K562 (cell line): Measurements from ENCODE around the gene SACM1L. TPM values are rescaled to one million over a fixed set of nuclear protein-coding genes. Genes with fewer than 3 reads are reported as not detected.
A peak's percentile ranks its signal among the peaks of the same experiment; 100 is the strongest.

Experiments used
- ASH1L ChIP-seq: fragments of 450-650 bp; IDR thresholded peaks from 2 replicates; pipeline ENCODE4 v1.6.1; 2018; ENCODE audit warnings: borderline replicate concordance, mild to moderate bottlenecking, low read depth; ENCODE audit not compliant: partially characterized antibody
- BCOR ChIP-seq: fragments of 450-650 bp; IDR thresholded peaks from 2 replicates; pipeline ENCODE4 v1.6.1; 2016
- CHD1 ChIP-seq: fragments of 200-600 bp; sonication (generic); IDR thresholded peaks from one replicate; pipeline ENCODE4 v1.6.1; 2012; ENCODE audit warnings: mild to moderate bottlenecking, moderate library complexity, low read length, inconsistent platforms
- CREM ChIP-seq: IDR thresholded peaks from 2 replicates; pipeline ENCODE4 v1.6.1; 2014; ENCODE audit warnings: antibody characterized with exemption, low read depth
- HNRNPH1 ChIP-seq: fragments of 200-400 bp; formaldehyde crosslinking; optimal IDR thresholded peaks from 2 replicates; pipeline ENCODE3; 2017; ENCODE audit warnings: low read depth, mild to moderate bottlenecking, low read length, moderate library complexity
- HNRNPLL ChIP-seq: fragments of 200-400 bp; formaldehyde crosslinking; IDR thresholded peaks from 2 replicates; pipeline ENCODE4 v1.6.1; 2017; ENCODE audit warnings: low read length, low read depth, mild to moderate bottlenecking; ENCODE audit not compliant: poor library complexity, severe bottlenecking
- IRF2 ChIP-seq: sonication (generic); formaldehyde crosslinking; IDR thresholded peaks from 2 replicates; pipeline ENCODE4 v1.8.1; 2022; ENCODE audit warnings: mild to moderate bottlenecking, missing genetic modification reagents
- RBBP5 ChIP-seq: fragments of 200-600 bp; sonication (generic); IDR thresholded peaks from 2 replicates; pipeline ENCODE4 v1.6.1; 2012; ENCODE audit warnings: borderline replicate concordance, mild to moderate bottlenecking, low read length, control low read depth, inconsistent platforms; ENCODE audit not compliant: insufficient read depth, poor library complexity, severe bottlenecking
- SMAD3 ChIP-seq: fragments of 450-650 bp; formaldehyde crosslinking; conservative IDR thresholded peaks from 2 replicates; pipeline ENCODE4 v1.4.0; 2020; ENCODE audit warnings: mild to moderate bottlenecking
- TAF15 ChIP-seq: fragments of 200-400 bp; formaldehyde crosslinking; IDR thresholded peaks from 2 replicates; pipeline ENCODE4 v1.6.1; 2017; ENCODE audit warnings: mild to moderate bottlenecking, low read depth, low read length, moderate library complexity
- U2AF2 ChIP-seq: fragments of 200-400 bp; formaldehyde crosslinking; optimal IDR thresholded peaks from 2 replicates; pipeline ENCODE3; 2017; ENCODE audit warnings: low read depth, mild to moderate bottlenecking, low read length
- USF2 ChIP-seq: sonication (generic); formaldehyde crosslinking; IDR thresholded peaks from 2 replicates; pipeline ENCODE4 v1.5.0; 2020; ENCODE audit warnings: missing genetic modification reagents
- ZBTB49 ChIP-seq: sonication (generic); formaldehyde crosslinking; IDR thresholded peaks from 2 replicates; pipeline ENCODE4 v1.8.0; 2022; ENCODE audit warnings: missing genetic modification reagents, mild to moderate bottlenecking, borderline replicate concordance
- ZBTB7A ChIP-seq: IDR thresholded peaks from 2 replicates; pipeline ENCODE4 v1.6.1; 2011; ENCODE audit warnings: low read depth, mild to moderate bottlenecking, low read length, moderate library complexity, borderline replicate concordance; ENCODE audit not compliant: control insufficient read depth
- ZBTB8A ChIP-seq: fragments of 450-650 bp; IDR thresholded peaks from 2 replicates; pipeline ENCODE4 v1.6.1; 2018; ENCODE audit warnings: mild to moderate bottlenecking, moderate library complexity; ENCODE audit not compliant: partially characterized antibody
- ZNF232 ChIP-seq: sonication (generic); formaldehyde crosslinking; IDR thresholded peaks from 2 replicates; pipeline ENCODE4 v1.8.0; 2022; ENCODE audit warnings: mild to moderate bottlenecking, missing genetic modification reagents
- ZNF431 ChIP-seq: sonication (generic); formaldehyde crosslinking; IDR thresholded peaks from 2 replicates; pipeline ENCODE4 v1.8.0; 2022; ENCODE audit warnings: mild to moderate bottlenecking, missing genetic modification reagents
- ZNF511 ChIP-seq: sonication (generic); formaldehyde crosslinking; IDR thresholded peaks from 2 replicates; pipeline ENCODE4 v1.8.0; 2022; ENCODE audit warnings: mild to moderate bottlenecking, missing genetic modification reagents
- polyA plus RNA-seq, 8 experiments: library from polyadenylated mRNA; depleted of rRNA in 4 of 8; stranded (reverse) in 5 of 8; unstranded in 3 of 8; fragments of >200 nt; fragmentation: Nextera tagmentation in 2 of 8; fragmentation: Illumina TruSeq in 1 of 8; extraction: Ambion mirVana in 2 of 8; extraction: Trizol in 1 of 8; gene quantifications; 2 replicates each; pipeline versions ENCODE4 v1.2.1 to v1.2.3, GENCODE V29; 2011 to 2014; ENCODE audit warnings: inconsistent platforms in 1 of 8, missing spikeins in 1 of 8
- total RNA-seq, 7 experiments: library from RNA; depleted of rRNA in 6 of 7; stranded (reverse); fragments of >200 nt in 6 of 7; fragmentation: Illumina TruSeq in 2 of 7; extraction: Trizol in 2 of 7; gene quantifications; 2 replicates each; pipeline versions ENCODE4 v1.2.1 to v1.2.3, GENCODE V29; 2011 to 2021; ENCODE audit warnings: low replicate concordance in 1 of 7
- TF ChIP-seq, protein P1 (sequence below): fragments of 450-650 bp; IDR thresholded peaks from one replicate; pipeline ENCODE4 v1.6.1; 2018; ENCODE audit warnings: mild to moderate bottlenecking, moderate library complexity; ENCODE audit not compliant: partially characterized antibody

SACM1L gene
- total and polyA plus RNA-seq, 9 of the 15 experiments (the other 6 are each of a cell fraction or from before 2014, with no cell fraction given), result 25.7 to 67.2 (median 40.3) TPM

- TF ChIP-seq TAF15, result no peak
- TF ChIP-seq ZBTB49 (CRISPR knock-in tag), result no peak
- TF ChIP-seq ZNF232 (CRISPR knock-in tag), result peak; percentile 50; the same call in 1 of the 2 replicates
- TF ChIP-seq USF2 (CRISPR knock-in tag), result no peak
- no peak for TF ChIP-seq CREM
- TF ChIP-seq, protein P1, sequence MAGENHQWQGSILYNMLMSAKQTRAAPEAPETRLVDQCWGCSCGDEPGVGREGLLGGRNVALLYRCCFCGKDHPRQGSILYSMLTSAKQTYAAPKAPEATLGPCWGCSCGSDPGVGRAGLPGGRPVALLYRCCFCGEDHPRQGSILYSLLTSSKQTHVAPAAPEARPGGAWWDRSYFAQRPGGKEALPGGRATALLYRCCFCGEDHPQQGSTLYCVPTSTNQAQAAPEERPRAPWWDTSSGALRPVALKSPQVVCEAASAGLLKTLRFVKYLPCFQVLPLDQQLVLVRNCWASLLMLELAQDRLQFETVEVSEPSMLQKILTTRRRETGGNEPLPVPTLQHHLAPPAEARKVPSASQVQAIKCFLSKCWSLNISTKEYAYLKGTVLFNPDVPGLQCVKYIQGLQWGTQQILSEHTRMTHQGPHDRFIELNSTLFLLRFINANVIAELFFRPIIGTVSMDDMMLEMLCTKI, result no peak
- no peak for TF ChIP-seq HNRNPH1
- TF ChIP-seq ZBTB7A, result peak; percentile 43; the same call in 1 of the 2 replicates
- peak; percentile 52; the same call in 1 of the 2 replicates for TF ChIP-seq ZNF431
- peak; percentile 9; the same call in 1 of the 2 replicates for TF ChIP-seq ZNF511 (CRISPR knock-in tag)
- no peak for TF ChIP-seq SMAD3 (CRISPR knock-in tag)
- no peak for TF ChIP-seq IRF2 (CRISPR knock-in tag)
- peak; percentile 3; the same call in 1 of the 2 replicates for TF ChIP-seq BCOR
- no peak for TF ChIP-seq ASH1L
- TF ChIP-seq ZBTB8A, result no peak
- TF ChIP-seq CHD1, result peak; percentile 29
- peak; percentile 16 for TF ChIP-seq HNRNPLL
- peak; percentile 68 for TF ChIP-seq RBBP5
- TF ChIP-seq U2AF2, result no peak
These were observed 858 bp upstream of the SACM1L start (continued) for GRCh38 chr3:45688194-45688881.
